ENCODE data around the gene SMPD2.

Gene SMPD2

DNA sequence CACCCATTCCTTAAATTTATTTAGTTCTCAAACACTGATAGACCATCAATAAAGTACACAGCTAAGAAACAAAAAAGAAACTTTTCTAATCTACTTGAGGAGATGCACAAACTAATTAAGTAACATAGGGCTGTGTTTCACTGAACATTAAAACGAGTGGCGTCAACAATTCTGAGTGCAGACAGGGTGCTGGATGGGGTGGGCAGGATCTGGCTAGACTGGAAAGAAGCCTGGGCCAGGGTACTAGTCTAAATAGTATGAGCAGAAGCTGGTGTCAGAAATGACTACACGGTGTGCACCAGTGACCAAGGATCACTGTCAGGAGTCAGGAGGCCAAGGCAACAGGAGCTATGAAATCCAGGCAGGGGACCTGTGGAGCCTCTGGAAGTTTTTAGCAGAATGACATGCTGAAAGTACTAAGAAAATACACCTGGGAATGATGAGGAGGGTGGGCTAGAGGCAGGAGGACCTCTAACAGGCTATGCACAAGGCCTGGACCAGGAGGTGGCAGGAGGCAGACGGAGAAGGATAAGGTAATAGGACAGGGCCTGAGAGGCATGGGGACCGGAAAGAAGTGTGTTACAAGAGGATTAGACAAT lies 29.2 kb downstream of the SMPD2 start (continued):
- TF ChIP-seq SCRT2 (tag by site-specific recombination; IDR thresholded peaks at IDR 0.05) (peak; percentile 81), ZEB2 (tag by site-specific recombination; IDR thresholded peaks at IDR 0.05) (no peak), ZNF221 (tag by site-specific recombination; IDR thresholded peaks at IDR 0.05; ENCODE audit: borderline replicate concordance) (no peak)
- TF ChIP-seq, protein P1, sequence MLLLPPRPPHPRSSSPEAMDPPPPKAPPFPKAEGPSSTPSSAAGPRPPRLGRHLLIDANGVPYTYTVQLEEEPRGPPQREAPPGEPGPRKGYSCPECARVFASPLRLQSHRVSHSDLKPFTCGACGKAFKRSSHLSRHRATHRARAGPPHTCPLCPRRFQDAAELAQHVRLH (tag by site-specific recombination; IDR thresholded peaks at IDR 0.05): no peak

DNA sequence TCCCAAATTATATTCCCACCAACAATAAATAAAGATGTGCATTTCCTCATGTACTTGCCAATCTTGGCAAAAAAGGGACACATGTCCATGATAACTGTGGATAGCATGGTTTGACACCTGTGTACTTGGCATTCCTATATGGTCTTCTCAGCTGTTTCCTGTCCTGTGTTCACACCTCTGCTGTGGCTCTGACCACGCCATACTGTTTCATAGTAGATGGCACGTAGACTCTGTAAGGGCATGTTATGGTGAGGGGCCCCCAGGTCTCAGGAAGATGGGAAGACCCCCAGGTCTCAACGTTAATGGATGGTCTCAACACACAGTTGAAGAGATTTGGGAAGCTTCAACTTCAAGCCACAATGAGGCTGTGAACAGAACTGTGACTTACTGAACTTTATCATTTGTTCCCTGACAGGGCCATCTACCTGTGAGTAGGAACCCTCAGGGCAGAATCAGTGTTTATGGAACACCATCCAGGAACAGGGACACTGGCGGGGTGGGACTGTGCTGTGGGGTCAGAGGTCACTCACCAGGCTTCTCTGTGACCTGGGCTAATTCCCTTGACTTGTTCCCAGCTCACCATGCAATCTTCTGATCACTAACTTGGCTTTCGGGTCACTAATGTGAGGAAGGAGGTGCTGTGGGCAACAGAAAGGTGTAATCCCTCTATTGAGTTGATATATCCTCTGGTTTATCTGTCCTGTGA lies 30.7 kb downstream of the SMPD2 start:
- Histone ChIP-seq H3K4me1 (ENCODE audit: control insufficient read depth, insufficient read depth, low read length) (no peaks in the 10 kb centered on the region), H3K9me3 (ENCODE audit: control insufficient read depth, insufficient read depth, low read depth, low read length) (no peaks in the 10 kb centered on the region), H3K4me3 (ENCODE audit: low read depth, low read length) (no peak overlapping the region), H3K36me3 (ENCODE audit: control insufficient read depth in 2 of 2, insufficient read depth in 1 of 2, low read length in 2 of 2) (peaks cover 45 to 99% of the 10 kb centered on the region in 2 experiments), H3K27ac (ENCODE audit: extremely low read depth, low read depth, low read length) (no peak overlapping the region)
- CTCF ChIA-PET: no interaction called here
- POLR2A ChIA-PET: interaction anchor here (0.6 kb wide), 1 partner anchor 1506 kb away, joined by 3 read pairs; no protein-coding TSS in a partner anchor
- TF ChIP-seq ZNF530 (tag by site-specific recombination; IDR thresholded peaks at IDR 0.05; ENCODE audit: low read depth) (no peak), ZNF341 (tag by site-specific recombination; IDR thresholded peaks at IDR 0.05; ENCODE audit: low read depth) (no peak), SCRT1 (tag by site-specific recombination; IDR thresholded peaks at IDR 0.05; ENCODE audit: borderline replicate concordance) (no peak), IKZF3 (tag by site-specific recombination; IDR thresholded peaks at IDR 0.05) (no peak), BCL11B (tag by site-specific recombination; IDR thresholded peaks at IDR 0.05; ENCODE audit: low read depth) (no peak), ZNF146 (tag by site-specific recombination; IDR thresholded peaks at IDR 0.05) (no peak), RBAK (tag by site-specific recombination; IDR thresholded peaks at IDR 0.05) (no peak), MZF1 (tag by site-specific recombination; IDR thresholded peaks at IDR 0.05; ENCODE audit: borderline replicate concordance) (no peak), ZBTB21 (tag by site-specific recombination; IDR thresholded peaks at IDR 0.05) (no peak), ZNF248 (tag by site-specific recombination; IDR thresholded peaks at IDR 0.05) (no peak), KLF9 (tag by site-specific recombination; IDR thresholded peaks at IDR 0.05; ENCODE audit: low read depth) (no peak), BCL11A (tag by site-specific recombination; IDR thresholded peaks at IDR 0.05; ENCODE audit: low read depth) (no peak), ZIC2 (tag by site-specific recombination; IDR thresholded peaks at IDR 0.05) (no peak), ZNF830 (tag by site-specific recombination; IDR thresholded peaks at IDR 0.05; ENCODE audit: low read depth) (no peak), ZNF112 (tag by site-specific recombination; IDR thresholded peaks at IDR 0.05) (no peak)
- TF ChIP-seq, protein P2, sequence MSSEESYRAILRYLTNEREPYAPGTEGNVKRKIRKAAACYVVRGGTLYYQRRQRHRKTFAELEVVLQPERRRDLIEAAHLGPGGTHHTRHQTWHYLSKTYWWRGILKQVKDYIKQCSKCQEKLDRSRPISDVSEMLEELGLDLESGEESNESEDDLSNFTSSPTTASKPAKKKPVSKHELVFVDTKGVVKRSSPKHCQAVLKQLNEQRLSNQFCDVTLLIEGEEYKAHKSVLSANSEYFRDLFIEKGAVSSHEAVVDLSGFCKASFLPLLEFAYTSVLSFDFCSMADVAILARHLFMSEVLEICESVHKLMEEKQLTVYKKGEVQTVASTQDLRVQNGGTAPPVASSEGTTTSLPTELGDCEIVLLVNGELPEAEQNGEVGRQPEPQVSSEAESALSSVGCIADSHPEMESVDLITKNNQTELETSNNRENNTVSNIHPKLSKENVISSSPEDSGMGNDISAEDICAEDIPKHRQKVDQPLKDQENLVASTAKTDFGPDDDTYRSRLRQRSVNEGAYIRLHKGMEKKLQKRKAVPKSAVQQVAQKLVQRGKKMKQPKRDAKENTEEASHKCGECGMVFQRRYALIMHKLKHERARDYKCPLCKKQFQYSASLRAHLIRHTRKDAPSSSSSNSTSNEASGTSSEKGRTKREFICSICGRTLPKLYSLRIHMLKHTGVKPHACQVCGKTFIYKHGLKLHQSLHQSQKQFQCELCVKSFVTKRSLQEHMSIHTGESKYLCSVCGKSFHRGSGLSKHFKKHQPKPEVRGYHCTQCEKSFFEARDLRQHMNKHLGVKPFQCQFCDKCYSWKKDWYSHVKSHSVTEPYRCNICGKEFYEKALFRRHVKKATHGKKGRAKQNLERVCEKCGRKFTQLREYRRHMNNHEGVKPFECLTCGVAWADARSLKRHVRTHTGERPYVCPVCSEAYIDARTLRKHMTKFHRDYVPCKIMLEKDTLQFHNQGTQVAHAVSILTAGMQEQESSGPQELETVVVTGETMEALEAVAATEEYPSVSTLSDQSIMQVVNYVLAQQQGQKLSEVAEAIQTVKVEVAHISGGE (tag by site-specific recombination; conservative IDR thresholded peaks at IDR 0.05; ENCODE audit: low read depth): no peak

Measured in HEK293 (cell line).